ENCODE results near the gene CACNA1C. TPM values are rescaled to one million over a fixed set of nuclear protein-coding genes. Genes with fewer than 3 reads are reported as not detected.

The CACNA1C gene
- polyA plus RNA-seq, 1 of the 3 experiments (the other 2 are of a cell fraction): 1.5 TPM

GRCh38 chr12:2299206-2299605 is 246.4 kb downstream of the CACNA1C start:
- no peak overlapping the region for H2AFZ ChIP-seq (ENCODE audit: low read depth)
- 55% methylated on average over 5 of the region's 6 CpGs for WGBS (ENCODE audit: low lambda C conversion rate)
- no peak overlapping the region for H3K27ac ChIP-seq (ENCODE audit: low read depth in 2 of 2, low read length in 1 of 2)
- H3K27me3 ChIP-seq (ENCODE audit: insufficient read depth): no peaks in the 10 kb centered on the region
- no peaks in the 10 kb centered on the region for H3K79me2 ChIP-seq (ENCODE audit: insufficient read depth)
- no peaks in the 10 kb centered on the region for H3F3A ChIP-seq (replicated peaks; ENCODE audit: insufficient read depth)
- H3K4me2 ChIP-seq: no peak overlapping the region
- H3K9me3 ChIP-seq: no peaks in the 10 kb centered on the region
- no peaks in the 10 kb centered on the region for H3K36me3 ChIP-seq (replicated peaks in 1 of 2; ENCODE audit: control insufficient read depth in 1 of 2, insufficient read depth in 2 of 2, low read length in 1 of 2)
- H3K4me1 ChIP-seq (ENCODE audit: control insufficient read depth in 1 of 2, insufficient read depth in 2 of 2, low read depth in 1 of 2, low read length in 1 of 2): peaks cover 0 to 27% of the 10 kb centered on the region in 2 experiments; a peak in 2 of 4 replicates
- H3K9me2 ChIP-seq: no peaks in the 10 kb centered on the region
- ChIA-PET POLR2A (no interaction called here), CTCF (interaction anchor here (1.4 to 3.0 kb wide), 3 partner anchors 9 to 283 kb away, joined by 3 to 17 read pairs (median 4); no protein-coding TSS in a partner anchor)
- H3K9ac ChIP-seq: no peak overlapping the region
- no peak for TF ChIP-seq ZBTB33 (IDR thresholded peaks at IDR 0.05; ENCODE audit: borderline replicate concordance, low read depth)
- no peak for TF ChIP-seq RAD21 (IDR thresholded peaks at IDR 0.05; ENCODE audit: low read length)
- no peak for TF ChIP-seq MAX (IDR thresholded peaks at IDR 0.05; ENCODE audit: low read depth)
- no peak for TF ChIP-seq JUND (IDR thresholded peaks at IDR 0.05)
- no peak for TF ChIP-seq SMC3 (IDR thresholded peaks at IDR 0.05; ENCODE audit: low read depth, low read length)
- no peak for TF ChIP-seq GABPA (IDR thresholded peaks at IDR 0.05; ENCODE audit: low read depth)
- TF ChIP-seq USF2 (IDR thresholded peaks at IDR 0.05; ENCODE audit: borderline replicate concordance, low read depth, low read length): no peak
- TF ChIP-seq SIN3A (IDR thresholded peaks at IDR 0.05; ENCODE audit: borderline replicate concordance, low read depth, low read length): no peak
- no peak for TF ChIP-seq CTCF (IDR thresholded peaks at IDR 0.05)
- no peak for TF ChIP-seq REST (IDR thresholded peaks at IDR 0.05; ENCODE audit: low read depth, low read length)
- no peak for TF ChIP-seq USF1 (IDR thresholded peaks at IDR 0.05; ENCODE audit: borderline replicate concordance, low read depth)
- no peak for TF ChIP-seq RFX5 (IDR thresholded peaks at IDR 0.05; ENCODE audit: low read length)
- no peak for TF ChIP-seq CHD2 (IDR thresholded peaks at IDR 0.05; ENCODE audit: low read length, partially characterized antibody)
- TF ChIP-seq TCF12 (IDR thresholded peaks at IDR 0.05): no peak
- no peak for TF ChIP-seq FOXJ3 (CRISPR knock-in tag; IDR thresholded peaks at IDR 0.05)
- TF ChIP-seq NRF1 (IDR thresholded peaks at IDR 0.05; ENCODE audit: low read depth, low read length): no peak
- TF ChIP-seq NFIC (IDR thresholded peaks at IDR 0.05; ENCODE audit: borderline replicate concordance): no peak
- no peak overlapping the region for H3K4me3 ChIP-seq (ENCODE audit: low read depth in 2 of 2, low read length in 1 of 2)
- DNase-seq: no peak
- H4K20me1 ChIP-seq (ENCODE audit: insufficient read depth): no peaks in the 10 kb centered on the region
